ENCODE data around the gene WNK4. TPM values are rescaled to one million over a fixed set of nuclear protein-coding genes. Genes with fewer than 3 reads are reported as not detected.

The WNK4 gene
- total RNA-seq, 6 donors from 2014 or later: 0.15 to 1.8 (median 0.26) TPM; not detected in 2

DNA sequence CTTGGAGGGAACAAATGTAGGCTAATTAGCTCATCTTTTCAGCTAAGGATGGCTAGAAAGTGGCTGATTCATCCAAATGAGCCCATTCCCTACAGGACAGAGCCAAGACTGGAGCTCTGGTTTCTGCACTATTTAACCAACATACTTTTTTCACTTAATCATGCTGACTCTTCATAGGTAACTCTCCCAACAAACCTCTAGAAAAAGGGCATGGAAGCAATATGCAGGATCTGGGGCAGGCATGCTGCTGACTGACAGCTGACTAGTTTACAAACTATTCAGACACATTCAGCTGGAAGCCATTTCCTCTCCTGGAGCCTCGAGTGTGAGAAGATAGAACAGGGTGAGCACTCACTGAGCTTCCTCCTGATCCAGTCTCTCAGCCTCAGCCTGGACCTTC, 37.5 kb downstream of the WNK4 start:
- no peaks in the 10 kb centered on the region for H3K27me3 ChIP-seq
- no peaks in the 10 kb centered on the region for H3K9me3 ChIP-seq
- no peak for TF ChIP-seq EP300 (IDR thresholded peaks at IDR 0.05)
- TF ChIP-seq, protein P1, sequence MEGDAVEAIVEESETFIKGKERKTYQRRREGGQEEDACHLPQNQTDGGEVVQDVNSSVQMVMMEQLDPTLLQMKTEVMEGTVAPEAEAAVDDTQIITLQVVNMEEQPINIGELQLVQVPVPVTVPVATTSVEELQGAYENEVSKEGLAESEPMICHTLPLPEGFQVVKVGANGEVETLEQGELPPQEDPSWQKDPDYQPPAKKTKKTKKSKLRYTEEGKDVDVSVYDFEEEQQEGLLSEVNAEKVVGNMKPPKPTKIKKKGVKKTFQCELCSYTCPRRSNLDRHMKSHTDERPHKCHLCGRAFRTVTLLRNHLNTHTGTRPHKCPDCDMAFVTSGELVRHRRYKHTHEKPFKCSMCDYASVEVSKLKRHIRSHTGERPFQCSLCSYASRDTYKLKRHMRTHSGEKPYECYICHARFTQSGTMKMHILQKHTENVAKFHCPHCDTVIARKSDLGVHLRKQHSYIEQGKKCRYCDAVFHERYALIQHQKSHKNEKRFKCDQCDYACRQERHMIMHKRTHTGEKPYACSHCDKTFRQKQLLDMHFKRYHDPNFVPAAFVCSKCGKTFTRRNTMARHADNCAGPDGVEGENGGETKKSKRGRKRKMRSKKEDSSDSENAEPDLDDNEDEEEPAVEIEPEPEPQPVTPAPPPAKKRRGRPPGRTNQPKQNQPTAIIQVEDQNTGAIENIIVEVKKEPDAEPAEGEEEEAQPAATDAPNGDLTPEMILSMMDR (IDR thresholded peaks at IDR 0.05): no peak
- no peak for TF ChIP-seq POLR2AphosphoS5 (IDR thresholded peaks at IDR 0.05)
- TF ChIP-seq POLR2A (IDR thresholded peaks at IDR 0.05): no peak
- 40 to 54% methylated on average over 1 of the region's 1 CpG for WGBS, 2 donors
- no peak overlapping the region for H3K4me3 ChIP-seq
- DNase-seq: no peak
- no peak for ATAC-seq (ENCODE audit: low FRiP score in 2 of 2)
- peaks cover 38 to 92% (median 77%) of the 10 kb centered on the region in 4 donors for H3K36me3 ChIP-seq
- H3K27ac ChIP-seq: no peak overlapping the region
- peaks cover 3 to 22% (median 9%) of the 10 kb centered on the region in 4 donors for H3K4me1 ChIP-seq

GRCh38 chr17:42818379-42818778, 38.0 kb downstream of the WNK4 start:
- H3K27ac ChIP-seq: no peak overlapping the region
- H3K27me3 ChIP-seq: no peaks in the 10 kb centered on the region
- H3K36me3 ChIP-seq: peaks cover 34 to 87% (median 72%) of the 10 kb centered on the region in 4 donors
- DNase-seq (no peak), ATAC-seq (ENCODE audit: low FRiP score in 2 of 2) (peak in 1 of 2 donors; percentile 17)
- no peak overlapping the region for H3K4me3 ChIP-seq
- H3K9me3 ChIP-seq: no peaks in the 10 kb centered on the region
- peaks cover 8 to 27% (median 15%) of the 10 kb centered on the region in 4 donors for H3K4me1 ChIP-seq
- TF ChIP-seq, protein P1 (IDR thresholded peaks at IDR 0.05): no peak
- TF ChIP-seq EP300 (IDR thresholded peaks at IDR 0.05): no peak
- TF ChIP-seq POLR2AphosphoS5 (IDR thresholded peaks at IDR 0.05): no peak
- TF ChIP-seq POLR2A (IDR thresholded peaks at IDR 0.05): no peak
- 88 to 96% methylated on average over 5 of the region's 5 CpGs for whole genome bisulfite sequencing, 2 donors

DNA sequence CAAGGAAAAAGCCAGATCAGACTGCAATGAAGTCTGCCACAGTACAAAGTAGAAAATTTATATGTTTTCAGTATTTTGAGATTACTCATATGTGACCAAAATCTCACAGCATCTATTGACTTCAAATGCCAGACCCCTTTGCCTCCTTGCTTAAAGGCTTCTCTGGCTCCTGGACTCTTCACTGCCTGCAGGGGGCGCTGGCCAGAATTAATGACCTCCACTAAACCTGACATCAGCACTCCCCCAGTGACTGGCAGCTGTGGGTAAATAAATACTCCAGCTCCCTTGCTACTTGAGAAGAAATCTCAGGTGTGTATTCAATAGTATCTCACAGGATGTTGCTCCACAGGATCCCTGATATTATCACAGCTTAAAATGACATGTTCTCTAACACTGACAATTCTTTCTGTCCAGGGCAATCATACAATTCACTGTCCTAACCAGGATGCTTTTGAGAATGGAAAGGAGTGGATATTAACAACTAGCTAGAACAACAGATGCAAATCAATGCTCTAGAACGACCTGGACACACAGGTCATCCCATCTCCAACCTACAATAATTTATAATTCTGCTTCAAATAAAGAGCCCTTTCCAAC, 39.6 kb downstream of the WNK4 start:
- Histone ChIP-seq H3K27me3 (no peaks in the 10 kb centered on the region), H3K4me1 (peaks cover 15 to 36% (median 21%) of the 10 kb centered on the region in 4 donors), H3K36me3 (peaks cover 28 to 70% (median 59%) of the 10 kb centered on the region in 4 donors), H3K27ac (no peak overlapping the region), H3K9me3 (no peaks in the 10 kb centered on the region), H3K4me3 (no peak overlapping the region)
- peak in 1 of 2 donors; percentile 71 for DNase-seq
- 45% methylated on average over 2 of the region's 2 CpGs for WGBS, 2 donors
- TF ChIP-seq POLR2AphosphoS5 (IDR thresholded peaks at IDR 0.05): no peak
- TF ChIP-seq, protein P1 (IDR thresholded peaks at IDR 0.05): peak in 5 of 6 experiments; percentile 29 to 56 (median 41)
- ATAC-seq (ENCODE audit: low FRiP score in 2 of 2): no peak

DNA sequence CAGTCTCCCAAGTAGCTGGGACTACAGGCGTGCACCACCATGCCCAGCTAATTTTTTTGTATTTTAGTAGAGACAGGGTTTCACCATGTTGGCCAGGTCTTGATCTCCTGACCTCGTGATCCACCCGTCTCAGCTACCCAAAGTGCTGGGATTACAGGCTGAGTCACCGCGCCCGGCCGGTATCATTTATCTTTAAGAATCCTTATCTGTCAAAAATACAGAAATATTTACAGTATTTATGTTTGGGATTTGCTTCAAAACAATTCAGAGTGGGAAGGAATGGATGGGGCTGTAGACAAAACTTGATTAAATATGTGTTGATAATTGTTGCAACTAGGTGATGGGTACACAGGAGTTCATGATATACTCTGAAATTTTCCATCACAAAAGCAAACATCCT, 40.8 kb downstream of the WNK4 start:
- ATAC-seq (ENCODE audit: low FRiP score in 2 of 2) (no peak), DNase-seq (no peak)
- Histone ChIP-seq H3K27ac (no peak overlapping the region), H3K9me3 (no peaks in the 10 kb centered on the region), H3K36me3 (peaks cover 21 to 59% (median 49%) of the 10 kb centered on the region in 4 donors), H3K4me3 (no peak overlapping the region), H3K4me1 (peaks cover 15 to 27% (median 18%) of the 10 kb centered on the region in 4 donors), H3K27me3 (no peaks in the 10 kb centered on the region)
- 88 to 89% methylated on average over 7 of the region's 7 CpGs for WGBS, 2 donors
- no peak for TF ChIP-seq EP300 (IDR thresholded peaks at IDR 0.05)
- TF ChIP-seq, protein P1 (IDR thresholded peaks at IDR 0.05): no peak

DNA sequence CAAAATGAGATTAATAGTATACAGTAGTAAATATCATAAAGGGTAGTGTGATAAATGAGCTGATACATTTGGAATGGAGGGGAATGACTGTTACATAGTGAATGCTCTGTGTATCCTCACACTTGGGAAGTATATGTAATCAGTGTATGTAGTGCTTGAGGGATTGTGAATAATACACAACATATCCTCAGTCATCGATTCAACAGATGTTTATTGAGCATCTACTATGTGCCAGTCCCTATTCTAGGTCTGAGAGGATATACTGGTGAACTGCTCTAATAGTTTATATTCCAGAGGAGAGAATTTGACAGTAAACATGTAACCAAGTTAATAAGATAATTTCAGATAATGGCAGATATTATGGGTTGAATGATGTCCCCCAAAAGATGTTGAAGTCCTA, 47.1 kb downstream of the WNK4 start:
- H3K36me3 ChIP-seq: no peaks in the 10 kb centered on the region
- TF ChIP-seq POLR2A (IDR thresholded peaks at IDR 0.05): no peak
- TF ChIP-seq, protein P1 (IDR thresholded peaks at IDR 0.05): no peak
- TF ChIP-seq POLR2AphosphoS5 (IDR thresholded peaks at IDR 0.05): no peak
- TF ChIP-seq EP300 (IDR thresholded peaks at IDR 0.05): no peak
- H3K27ac ChIP-seq: no peak overlapping the region
- H3K27me3 ChIP-seq: no peaks in the 10 kb centered on the region
- DNase-seq: no peak
- no peak overlapping the region for H3K4me3 ChIP-seq
- 88 to 96% methylated on average over 1 of the region's 1 CpG for WGBS, 2 donors
- peaks cover 18 to 22% (median 19%) of the 10 kb centered on the region in 4 donors for H3K4me1 ChIP-seq
- H3K9me3 ChIP-seq: no peaks in the 10 kb centered on the region
- ATAC-seq (ENCODE audit: low FRiP score in 2 of 2): no peak

Measured in upper lobe of left lung (tissue), 6 donors.